ENCODE results near the gene PHF21A.

DNA sequence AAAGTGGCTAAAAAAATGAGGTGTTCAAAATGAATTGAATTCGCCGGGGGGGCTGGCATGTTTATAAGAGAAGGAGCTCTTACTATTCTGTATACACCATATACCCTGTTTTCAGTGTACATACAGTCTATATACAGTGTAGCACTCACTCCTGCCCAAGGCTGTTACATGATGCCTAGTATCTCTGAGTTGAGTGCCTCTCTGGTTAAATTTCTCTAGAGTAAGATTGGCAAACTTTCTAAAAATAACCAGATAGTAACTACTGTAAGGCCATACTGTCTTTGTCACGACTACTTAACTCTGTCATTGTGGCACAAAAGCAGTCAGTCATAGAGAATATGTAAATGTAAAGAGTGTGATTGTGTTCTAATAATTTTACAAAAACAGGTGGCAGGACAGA is 58.1 kb downstream of the PHF21A start:
- TF ChIP-seq REST (IDR thresholded peaks at IDR 0.05; ENCODE audit: insufficient read depth in 1 of 2, low read depth in 2 of 2, low read length in 2 of 2) = no peak
- TF ChIP-seq POLR2AphosphoS5 (IDR thresholded peaks at IDR 0.05; ENCODE audit: low read depth, low read length) = no peak
- no peak for TF ChIP-seq SIN3A (IDR thresholded peaks at IDR 0.05; ENCODE audit: borderline replicate concordance, insufficient read depth, low read length)

Data from PFSK-1 (cell line).